Umbilical cord (tissue), 2 donors: ENCODE measurements around the gene OPCML. TPM values are rescaled to one million over a fixed set of nuclear protein-coding genes. Genes with fewer than 3 reads are reported as not detected.

Experiments
- DNase-seq: peaks from one replicate; pipeline ENCODE4 v3.0.0-alpha.2; 2015; ENCODE audit warnings: low spot score
- total RNA-seq: library from RNA; depleted of rRNA; stranded (reverse); fragments of >200 nt; gene quantifications from one replicate; pipeline ENCODE4 v1.2.3, GENCODE V29; 2014; ENCODE audit warnings: low replicate concordance; ENCODE audit not compliant: insufficient read depth

OPCML gene
- total RNA-seq, 1 donor from 2014 or later, result 4.8 TPM

DNA sequence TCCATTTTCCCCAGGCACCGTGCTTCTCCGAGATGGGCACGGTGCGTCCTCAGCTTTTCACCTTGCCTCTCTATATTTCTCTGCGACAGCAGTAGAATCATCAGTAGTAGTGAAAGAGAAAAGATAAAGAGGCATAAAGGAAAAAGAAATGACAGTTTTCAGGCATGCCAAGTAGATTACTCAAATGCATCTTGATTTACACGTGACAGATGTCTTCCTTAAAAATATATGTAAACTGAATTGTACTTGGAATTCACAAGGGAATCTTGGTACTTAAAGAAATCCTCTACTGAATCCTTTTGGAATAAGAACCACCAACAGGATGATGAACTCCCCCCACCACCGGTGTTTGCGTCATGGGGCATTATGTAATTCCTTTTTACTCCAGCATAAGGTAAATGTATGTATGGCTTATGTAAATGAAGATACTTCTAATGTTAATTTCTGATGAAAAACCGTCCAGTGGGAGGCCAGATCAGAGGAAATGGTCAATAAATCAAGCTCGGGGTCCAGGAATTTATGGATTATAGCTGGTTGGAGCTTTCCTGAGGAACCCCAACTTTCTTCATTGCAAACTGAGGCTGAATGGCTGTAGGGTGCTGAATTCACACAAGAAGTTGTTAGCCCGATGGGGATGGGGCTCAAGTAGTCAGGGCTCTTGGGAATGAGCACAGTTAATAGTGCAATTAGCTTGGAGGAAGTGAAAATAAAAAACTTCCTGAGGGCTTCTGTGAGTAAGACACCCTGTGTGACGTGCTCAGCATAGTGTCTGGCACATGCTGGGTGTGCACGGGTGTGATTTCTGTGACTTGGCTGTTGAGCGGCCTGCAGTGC lies 630.4 kb downstream of the OPCML start:
- no peak for DNase-seq

DNA sequence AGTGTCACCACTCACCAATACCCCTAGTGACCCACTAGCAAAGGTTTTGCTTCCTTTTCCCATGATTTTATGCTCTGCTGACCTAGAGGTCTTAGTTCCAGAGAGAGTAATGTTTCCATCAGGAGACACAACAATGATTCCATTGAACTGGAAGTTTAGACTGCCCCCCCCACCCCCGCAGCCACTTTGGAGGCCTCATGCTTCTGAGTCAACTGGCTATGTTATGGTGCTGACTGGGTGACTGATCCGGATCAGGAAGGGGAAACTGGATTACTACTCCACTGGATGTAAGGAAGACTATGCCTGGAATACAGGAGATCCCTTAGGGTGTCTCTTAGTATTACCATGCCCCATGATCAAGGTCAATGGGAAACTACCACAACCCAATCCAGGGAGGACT lies 633.6 kb downstream of the OPCML start:
- no peak for DNase-seq

DNA sequence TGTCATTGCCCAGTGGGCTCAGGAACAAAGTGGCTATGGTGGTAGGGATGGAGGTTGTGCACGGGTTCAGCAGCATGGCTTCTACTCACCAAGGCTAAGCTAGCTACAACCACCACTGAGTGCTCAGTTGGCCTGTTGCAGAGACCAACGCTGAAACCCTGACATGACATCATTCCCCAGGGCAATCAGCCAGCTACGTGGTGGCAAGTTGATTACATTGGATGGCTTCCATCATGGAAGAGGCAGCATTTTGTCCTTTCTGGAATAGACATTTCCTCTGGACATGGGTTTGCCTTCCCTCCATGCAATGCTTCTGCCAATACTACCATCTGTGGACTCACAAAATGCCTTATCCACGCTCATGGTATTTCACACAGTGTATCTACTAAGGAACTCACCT lies 634.3 kb downstream of the OPCML start:
- no peak for DNase-seq

GRCh38 chr11:132895340-132895739 lies 637.0 kb downstream of the OPCML start:
- DNase-seq, result no peak

DNA sequence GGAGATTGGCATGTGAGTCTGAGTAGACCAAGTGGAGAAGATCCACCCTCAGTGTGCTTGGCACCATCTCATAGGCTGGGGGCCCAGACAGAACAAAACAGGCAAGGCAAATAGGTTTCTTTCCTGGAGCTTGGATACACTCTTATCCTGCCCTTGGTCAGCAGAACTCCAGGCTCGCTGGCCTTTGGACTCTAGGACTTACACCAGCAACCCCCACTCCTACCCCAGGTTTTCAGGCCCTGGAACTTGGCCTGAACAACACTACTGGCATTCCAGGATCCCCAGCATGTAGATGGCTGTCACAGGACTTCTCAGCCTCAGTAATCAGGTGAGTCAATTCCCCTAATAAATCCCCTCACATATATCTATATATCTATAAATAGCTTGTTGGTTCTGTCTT lies 637.7 kb downstream of the OPCML start:
- no peak for DNase-seq

DNA sequence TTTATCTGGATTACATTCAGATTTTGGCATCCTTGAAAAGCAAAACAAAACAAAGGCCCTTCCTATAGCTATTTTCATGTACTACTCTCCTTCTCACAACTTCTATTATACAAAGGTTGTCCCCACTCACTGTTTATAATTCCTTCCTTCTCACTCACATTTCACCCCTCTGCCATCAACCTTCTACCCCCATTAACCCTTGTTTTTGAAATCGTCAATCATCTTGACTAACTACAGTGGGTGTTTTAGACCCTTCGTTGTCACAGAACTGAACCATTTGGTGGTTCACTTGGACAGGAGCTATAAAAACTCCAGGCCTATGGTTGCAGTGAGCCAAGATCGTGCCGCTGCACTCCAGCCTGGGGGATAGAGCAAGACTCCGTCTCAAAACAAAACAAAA lies 639.4 kb downstream of the OPCML start:
- no peak for DNase-seq

DNA sequence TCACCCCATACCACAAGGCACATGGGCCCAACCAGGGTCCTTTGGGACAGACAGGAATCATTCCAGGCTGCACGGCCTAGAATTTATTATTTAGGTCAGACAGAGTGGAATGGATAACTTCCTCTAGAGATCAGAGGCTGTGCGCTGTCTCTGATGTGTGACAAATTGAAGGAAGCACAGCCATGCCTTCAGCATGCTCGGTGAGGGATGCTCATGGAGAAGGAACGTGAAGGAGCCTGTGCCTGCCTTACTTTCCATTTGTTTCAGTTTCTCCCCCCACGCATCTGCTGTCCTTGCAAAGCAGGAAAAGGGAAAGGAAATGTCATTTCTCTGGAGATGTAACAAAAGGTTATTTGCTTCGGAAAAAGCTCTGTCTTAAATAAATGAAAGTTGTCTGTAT lies 644.1 kb downstream of the OPCML start:
- DNase-seq, result no peak

GRCh38 chr11:132886335-132886734 lies 646.0 kb downstream of the OPCML start:
- DNase-seq, result peak; percentile 12

DNA sequence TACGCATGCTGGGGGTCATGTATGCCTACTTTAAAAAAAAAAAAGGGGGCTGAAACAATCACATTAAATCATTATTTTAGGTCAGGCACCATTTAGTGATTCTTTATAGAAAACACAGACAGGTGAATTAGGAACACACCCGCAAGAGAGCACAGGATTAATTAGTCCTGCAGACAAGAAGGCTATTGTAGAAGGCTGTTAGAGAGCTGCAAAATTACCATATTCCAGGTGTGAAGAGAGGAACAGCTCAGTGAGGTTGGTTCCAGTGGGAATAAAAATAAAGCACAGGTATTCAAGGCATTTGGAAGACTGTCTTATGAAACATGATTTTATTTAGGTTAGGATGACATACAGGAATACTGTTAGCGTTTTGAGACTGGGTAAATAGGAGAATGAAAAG lies 649.1 kb downstream of the OPCML start:
- no peak for DNase-seq

GRCh38 chr11:132881622-132882021 lies 650.7 kb downstream of the OPCML start:
- no peak for DNase-seq

GRCh38 chr11:132878111-132878510 lies 654.2 kb downstream of the OPCML start:
- no peak for DNase-seq

- no peak for DNase-seq
Observed at GRCh38 chr11:132876705-132877104, 655.6 kb downstream of the OPCML start.

DNA sequence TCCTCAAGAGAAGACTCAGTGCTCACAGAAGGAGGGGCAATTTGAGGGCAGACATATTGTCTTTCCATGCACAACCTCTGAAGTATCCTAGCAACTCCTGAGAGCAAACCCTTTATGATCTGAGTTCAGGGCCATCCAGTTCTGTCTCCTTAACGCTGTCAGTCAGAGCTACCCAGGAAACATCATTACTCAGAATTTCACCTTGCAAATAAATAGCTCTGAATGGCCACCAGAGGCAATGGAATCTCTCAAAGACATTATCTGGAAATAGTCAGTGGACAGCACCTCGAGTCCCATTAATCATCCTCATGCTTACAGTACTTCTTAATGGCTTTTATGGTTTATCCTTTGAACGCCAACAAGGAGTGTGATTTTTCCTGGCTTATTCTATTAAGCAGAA lies 656.1 kb downstream of the OPCML start:
- DNase-seq, result no peak

- no peak for DNase-seq
Observed at GRCh38 chr11:132874638-132875037, 657.7 kb downstream of the OPCML start.

DNA sequence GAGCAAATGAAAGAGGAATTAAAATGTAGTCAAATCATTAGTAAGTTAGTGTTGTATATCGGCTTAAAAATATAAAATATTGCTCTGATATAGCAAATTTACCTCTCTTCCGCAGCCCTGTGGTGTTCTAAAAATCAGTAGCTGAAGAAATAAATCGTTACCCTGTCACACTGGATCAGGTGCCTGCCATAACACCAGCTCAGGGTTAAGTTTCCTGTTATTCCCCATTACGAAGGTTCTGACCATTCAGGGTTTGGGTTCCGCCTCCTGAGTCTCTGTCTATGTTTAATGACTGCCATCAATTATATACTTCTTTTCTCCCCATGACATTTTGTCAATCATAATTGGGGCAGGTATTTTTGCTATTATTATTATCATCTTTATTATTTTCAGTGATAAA lies 658.5 kb downstream of the OPCML start:
- DNase-seq, result no peak

DNA sequence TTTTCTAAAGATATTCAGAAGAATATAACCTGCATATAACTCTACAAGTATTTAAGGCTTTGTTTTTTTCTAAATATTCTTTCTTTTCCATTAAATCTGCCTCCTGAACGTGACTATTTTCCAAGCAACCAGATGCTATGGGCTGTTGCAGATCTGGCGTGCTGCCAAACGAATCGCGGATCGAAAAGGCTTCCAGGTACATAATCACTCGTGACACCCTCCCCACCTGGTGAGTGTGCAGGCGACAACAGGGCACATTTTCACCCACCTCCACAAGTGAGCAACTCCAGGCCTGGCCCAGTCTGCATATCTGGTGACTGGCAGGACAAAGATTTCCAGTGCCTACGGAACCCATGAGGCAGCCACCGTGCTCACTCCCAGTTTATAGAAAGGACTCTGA lies 660.1 kb downstream of the OPCML start:
- no peak for DNase-seq

DNA sequence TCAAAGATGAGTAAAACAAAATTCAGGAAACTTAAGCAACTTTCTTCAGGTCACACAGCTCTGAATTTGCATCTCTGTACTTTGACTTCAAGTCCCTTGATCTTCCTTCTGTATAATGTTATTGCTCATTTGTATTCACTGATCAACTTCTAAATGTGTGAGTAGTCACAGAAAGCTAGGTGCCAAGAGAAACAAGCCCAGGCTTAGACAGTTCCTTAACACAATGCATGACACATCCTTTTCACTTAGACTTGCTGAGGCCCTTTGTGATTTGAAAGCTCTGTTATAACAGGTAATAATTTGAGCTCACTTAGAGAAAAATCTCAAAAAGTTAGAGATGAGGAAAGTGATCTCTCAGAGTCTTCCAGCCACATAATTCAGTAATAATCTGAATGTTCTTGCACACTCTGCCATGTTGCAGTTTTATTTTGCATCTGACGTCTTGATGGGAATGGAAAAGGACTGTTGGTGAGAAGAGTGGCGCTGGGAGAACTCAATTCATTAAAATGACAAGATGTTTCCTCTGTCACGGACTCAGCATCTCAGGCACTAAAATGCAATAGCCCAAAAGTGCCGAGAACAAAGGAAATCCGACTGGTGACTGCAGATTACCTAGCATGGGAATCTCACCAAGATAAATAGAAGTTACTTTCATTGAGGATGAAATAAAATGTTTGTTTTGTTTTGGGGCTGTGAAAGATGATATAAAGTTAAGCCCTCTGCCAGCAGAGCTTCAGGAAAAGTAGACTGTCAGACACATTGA lies 665.3 kb downstream of the OPCML start:
- DNase-seq, result no peak

GRCh38 chr11:132865623-132866022 lies 666.7 kb downstream of the OPCML start:
- DNase-seq, result no peak

GRCh38 chr11:132864811-132865576 lies 667.3 kb downstream of the OPCML start:
- no peak for DNase-seq

- DNase-seq, result no peak
Observed at GRCh38 chr11:132862933-132863332, 669.4 kb downstream of the OPCML start.

GRCh38 chr11:132862137-132862536 lies 670.2 kb downstream of the OPCML start:
- no peak for DNase-seq

DNA sequence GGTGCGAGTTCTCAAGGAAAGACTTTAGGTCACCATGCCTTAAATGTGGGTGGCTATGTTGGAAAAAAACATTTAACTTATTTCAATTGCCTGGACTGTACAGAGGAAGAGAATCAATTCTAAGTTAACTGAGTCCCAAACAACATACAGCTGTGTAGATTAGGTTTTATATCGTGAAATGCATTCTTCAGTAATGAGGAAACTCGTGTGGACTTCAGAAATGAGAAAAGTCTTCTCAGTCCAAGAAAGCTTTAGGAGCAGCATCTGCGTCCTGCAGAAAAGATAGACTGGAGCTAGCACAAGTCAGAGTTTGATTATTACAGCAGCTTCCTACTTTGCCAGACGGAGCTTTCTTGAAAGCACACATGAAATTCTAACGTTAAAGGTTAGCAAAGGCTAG lies 673.0 kb downstream of the OPCML start:
- DNase-seq, result no peak
